ENCODE data around the gene KIF26B.

KIF26B gene

DNA sequence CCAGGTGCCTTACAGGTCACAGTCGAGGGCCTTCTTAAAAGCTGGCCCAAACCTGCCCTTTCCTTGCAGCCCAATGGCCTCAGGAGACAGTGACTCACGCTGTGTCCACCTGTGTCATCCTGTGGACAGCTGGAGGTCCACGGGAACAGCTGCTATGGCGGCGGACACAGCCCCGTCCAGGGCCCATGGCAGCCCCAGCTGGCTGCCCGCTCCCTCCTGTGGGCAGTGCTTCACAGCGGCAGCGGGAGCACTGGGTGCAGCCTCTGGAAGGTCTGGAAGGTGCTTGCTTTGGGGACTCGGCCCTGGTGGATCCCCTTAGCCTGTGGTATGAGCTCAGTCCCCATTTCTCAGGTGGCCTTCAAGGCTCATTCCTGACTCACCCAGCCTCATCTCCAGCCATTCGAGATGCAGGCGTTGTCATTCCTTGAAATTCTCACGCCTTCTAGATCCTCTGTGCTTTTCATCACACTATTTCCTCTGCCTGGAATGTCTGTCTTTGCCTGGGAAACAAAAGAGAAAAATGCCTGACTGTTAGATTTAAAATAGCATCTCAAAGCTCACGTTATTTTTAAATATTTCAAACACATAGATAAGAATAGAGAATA is 86.8 kb downstream of the KIF26B start:
- DNase-seq (ENCODE audit: low read depth), result no peak

GRCh38 chr1:245242989-245243388 is 88.2 kb downstream of the KIF26B start:
- no peak for DNase-seq (ENCODE audit: low read depth)

DNA sequence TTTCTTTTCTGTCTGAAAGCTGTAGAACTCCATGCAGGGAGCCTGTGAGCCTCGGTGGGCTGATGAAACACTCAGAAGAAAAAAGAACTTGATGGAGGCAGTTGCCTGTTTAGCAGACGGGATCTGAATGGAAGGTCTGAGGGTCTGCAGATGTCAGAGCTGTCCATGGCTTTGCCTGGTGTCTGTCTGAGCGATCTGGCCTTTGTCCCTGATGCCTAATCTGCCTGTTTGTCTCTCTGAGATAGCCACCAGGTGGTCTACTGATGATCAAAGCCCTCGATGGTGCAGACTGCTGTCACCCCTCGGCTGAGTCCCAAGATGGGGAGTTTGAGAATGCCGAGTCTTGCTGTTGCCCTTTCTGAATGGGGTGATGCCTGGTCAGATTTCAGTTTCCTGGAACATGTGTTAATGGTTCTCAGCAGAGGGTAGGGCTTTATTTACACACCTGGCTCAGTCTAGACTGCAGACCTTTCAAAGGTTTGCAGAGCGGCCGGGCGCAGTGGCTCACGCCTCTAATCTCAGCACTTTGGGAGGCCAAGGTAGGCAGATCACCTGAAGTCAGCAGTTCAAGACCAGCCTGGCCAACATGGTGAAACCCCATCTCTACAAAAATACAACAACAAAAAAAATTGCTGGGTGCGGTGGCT is 90.4 kb downstream of the KIF26B start:
- no peak for DNase-seq (ENCODE audit: low read depth)

DNA sequence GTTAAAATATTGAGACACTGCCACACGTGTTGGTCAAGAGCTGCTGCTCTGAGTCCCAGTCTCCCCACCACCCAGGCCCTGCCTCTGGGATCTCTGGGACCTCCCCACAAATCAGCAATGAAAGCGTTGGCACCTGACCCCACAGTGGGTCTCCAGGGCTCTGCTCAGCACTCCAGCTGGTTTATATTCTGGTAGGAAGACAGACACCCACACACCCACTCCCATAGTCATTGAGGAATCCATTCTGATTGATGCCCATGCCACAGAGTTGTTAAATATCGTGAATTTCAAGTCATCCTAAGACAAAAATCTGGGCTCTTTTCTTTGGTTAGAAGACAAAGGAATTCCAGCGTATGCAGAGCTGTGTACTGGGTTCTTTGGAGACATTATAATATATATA is 91.6 kb downstream of the KIF26B start:
- DNase-seq (ENCODE audit: low read depth), result no peak

- DNase-seq (ENCODE audit: low read depth), result no peak
Measured at GRCh38 chr1:245247356-245247755, 92.6 kb downstream of the KIF26B start.

- DNase-seq (ENCODE audit: low read depth), result no peak
Measured at GRCh38 chr1:245247801-245248200, 93.0 kb downstream of the KIF26B start.

- DNase-seq (ENCODE audit: low read depth), result no peak
Measured at GRCh38 chr1:245248231-245248731, 93.5 kb downstream of the KIF26B start.

GRCh38 chr1:245255783-245256182 is 101.0 kb downstream of the KIF26B start:
- no peak for DNase-seq (ENCODE audit: low read depth)

- DNase-seq (ENCODE audit: low read depth), result no peak
Measured at GRCh38 chr1:245256528-245256927, 101.7 kb downstream of the KIF26B start.

GRCh38 chr1:245258271-245258920 is 103.6 kb downstream of the KIF26B start:
- no peak for DNase-seq (ENCODE audit: low read depth)

DNA sequence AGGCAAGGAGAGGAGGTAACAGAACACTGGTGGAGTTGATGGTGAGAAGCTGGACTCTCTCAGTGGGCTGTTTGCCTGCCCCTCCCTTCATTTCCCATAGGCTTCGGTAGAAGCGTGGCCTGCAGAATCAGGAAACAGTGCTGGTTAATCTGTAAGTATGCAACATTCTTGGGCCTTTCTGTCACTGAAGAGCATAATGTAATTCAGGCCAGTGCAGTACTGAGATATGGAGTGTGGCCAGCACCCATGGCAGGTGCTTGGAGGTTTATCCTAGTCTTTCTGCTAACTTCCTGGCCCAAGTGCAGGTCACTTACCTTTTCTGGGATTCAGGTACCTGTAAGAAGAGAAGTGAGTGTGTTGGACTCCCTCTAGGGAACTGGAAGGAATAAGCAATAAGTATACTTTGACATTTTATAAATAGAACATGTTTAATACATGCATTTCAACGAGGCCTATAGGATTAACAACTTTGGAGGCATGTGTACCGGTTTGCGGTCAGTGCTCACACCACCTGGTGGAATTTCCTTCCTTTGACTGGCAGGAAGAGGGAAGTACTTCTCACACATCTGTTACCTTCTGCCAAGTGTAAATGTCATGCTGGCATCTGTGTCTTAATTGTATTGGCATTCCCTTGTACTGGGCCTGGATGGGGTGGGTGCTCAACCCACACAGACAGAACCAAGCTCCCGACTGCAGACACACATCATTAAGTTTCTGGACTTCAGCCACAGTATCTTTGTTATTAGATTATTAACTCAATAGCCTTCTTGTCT is 105.5 kb downstream of the KIF26B start:
- no peak for DNase-seq (ENCODE audit: low read depth)

- no peak for DNase-seq (ENCODE audit: low read depth)
Measured at GRCh38 chr1:245260883-245261282, 106.1 kb downstream of the KIF26B start.

- DNase-seq (ENCODE audit: low read depth), result no peak
Measured at GRCh38 chr1:245261786-245262185, 107.0 kb downstream of the KIF26B start.

DNA sequence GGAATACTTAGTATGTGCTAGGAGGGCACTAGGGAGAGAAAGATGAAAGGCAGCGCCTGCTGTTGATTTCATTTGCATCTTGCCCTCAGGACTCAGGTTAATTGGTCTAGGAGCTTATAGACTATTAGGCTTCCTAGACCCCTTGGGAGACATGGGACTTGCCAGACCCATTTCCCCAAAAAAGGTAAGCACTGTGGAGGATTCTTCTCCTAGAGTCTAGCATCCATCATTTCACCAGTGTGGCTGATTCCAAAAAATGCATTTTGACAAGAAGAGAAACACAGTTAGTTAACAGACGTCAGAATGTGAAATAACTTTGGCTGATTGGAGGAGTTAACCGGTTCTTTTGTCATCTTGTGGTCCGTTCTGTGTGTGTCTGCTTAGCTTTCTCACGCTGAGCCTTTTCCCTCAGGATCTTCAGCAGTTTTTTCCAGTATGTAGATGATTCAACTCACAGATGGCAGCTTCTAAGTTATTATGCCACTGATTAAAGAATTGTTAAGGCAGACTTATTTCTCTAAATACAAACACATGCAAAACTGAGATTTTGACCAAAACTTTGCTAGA is 108.8 kb downstream of the KIF26B start:
- no peak for DNase-seq (ENCODE audit: low read depth)

DNA sequence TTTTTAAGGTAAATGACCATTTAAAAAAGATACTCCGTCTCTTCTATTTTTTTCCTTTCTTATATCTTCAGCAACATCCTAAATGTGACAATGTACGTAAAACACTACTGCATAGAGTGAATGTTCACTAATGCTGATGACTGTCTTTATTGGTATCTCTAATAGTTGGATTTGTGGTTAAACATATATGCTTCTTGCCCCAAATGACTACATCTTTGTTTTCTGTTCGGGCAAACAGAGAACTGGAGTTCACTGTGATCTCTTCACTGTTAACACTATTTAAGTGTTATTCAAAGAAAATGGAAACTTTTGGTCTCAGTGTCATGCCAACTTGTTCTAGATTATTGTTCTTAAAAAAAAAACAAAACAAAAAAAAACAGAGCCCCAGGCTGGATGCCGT is 109.4 kb downstream of the KIF26B start:
- DNase-seq (ENCODE audit: low read depth), result no peak

DNA sequence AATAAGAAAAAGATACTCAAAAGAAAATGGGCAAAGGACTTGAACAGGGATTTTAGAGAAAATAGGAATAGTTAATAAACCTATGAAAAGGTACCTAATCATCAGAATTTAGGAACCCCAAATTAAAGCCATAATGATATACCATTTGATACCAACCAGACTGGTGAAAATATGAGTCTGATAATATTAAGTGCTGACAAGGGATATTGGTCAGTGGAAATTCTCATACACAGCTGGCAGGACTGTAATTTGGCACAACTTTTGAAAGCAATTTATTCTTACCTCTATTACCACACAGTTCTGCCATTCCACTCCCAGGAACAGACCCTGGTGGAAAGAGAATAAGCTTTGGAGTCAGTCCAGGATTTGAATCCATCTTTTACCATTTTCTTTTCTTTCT is 111.3 kb downstream of the KIF26B start:
- DNase-seq (ENCODE audit: low read depth), result no peak

DNA sequence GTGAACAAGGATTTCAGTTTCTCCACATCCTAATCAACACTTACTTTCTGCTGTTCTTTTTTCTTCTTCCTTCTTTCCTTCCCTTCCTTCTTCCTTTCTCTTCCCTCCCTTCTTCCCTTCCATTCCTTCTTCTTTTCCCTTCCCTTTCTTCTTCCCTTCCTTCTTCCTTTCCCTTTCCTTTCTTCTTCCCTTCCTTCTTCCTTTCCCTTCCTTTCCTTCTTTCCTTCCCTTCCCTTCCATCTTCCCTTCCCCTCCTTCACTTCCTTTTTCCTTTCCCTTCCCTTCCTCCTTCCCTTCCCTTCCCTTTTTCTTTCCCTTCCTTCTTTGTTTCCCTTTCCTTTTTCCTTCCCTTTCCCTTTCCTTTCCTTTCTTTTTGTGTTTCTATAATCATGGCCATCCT is 115.3 kb downstream of the KIF26B start:
- DNase-seq (ENCODE audit: low read depth), result no peak

DNA sequence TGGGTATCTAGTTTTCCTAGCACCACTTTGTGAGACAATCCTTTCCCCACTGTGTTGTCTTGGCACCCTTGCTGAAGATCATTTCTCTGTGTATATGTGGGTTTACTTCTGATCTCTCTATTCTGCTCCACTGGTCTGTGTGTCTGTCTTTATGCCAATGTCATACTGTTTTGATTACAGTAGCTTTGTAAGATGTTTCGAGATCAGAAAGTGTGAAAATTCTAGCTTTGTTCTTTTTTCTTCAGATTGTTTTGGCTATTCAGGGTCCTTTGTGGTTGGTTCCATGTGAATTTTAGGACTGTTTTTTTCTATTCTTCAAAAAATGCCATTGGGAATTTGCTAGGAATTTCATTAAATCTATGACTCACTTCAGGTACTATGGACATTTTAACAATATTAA is 116.2 kb downstream of the KIF26B start:
- DNase-seq (ENCODE audit: low read depth), result no peak

DNA sequence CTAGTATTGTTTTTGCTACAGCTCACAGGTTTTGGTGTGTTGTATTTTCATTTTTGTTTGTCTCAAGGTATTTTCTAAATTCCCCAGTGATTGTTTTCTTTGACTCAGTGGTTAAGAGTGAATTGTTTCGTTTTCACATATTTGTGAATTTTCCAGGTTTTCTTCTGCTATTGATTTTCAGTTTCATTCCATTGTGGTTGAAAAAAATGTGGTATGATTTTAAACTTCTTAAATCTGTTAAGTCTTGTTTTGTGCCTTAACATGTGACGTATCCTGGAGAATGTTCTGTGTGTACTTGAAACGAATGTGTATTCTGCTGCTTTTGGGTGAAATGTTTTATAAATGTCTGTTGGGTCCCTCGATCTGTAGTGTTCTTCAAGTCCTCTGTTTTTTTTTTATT is 117.9 kb downstream of the KIF26B start:
- DNase-seq (ENCODE audit: low read depth), result no peak

DNA sequence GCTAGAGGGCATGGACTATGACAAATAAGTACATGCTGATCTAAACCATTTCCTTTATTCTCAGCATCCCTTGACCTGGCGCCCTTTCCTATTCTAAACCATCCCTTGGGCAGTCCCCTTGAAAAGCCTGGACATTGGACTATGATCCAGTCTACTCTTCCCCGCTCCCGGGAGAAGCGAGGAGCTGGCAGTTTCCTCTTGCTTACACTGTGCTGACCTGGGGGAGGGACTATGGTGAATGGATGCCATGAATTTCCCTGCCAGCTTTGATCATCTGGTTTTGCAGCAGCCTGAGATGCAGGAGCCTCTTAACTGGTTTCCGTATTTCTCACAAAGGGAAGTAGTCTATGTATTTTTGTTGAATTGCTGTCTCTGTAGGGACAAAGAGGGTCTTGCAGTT is 121.7 kb downstream of the KIF26B start:
- DNase-seq (ENCODE audit: low read depth), result no peak

DNA sequence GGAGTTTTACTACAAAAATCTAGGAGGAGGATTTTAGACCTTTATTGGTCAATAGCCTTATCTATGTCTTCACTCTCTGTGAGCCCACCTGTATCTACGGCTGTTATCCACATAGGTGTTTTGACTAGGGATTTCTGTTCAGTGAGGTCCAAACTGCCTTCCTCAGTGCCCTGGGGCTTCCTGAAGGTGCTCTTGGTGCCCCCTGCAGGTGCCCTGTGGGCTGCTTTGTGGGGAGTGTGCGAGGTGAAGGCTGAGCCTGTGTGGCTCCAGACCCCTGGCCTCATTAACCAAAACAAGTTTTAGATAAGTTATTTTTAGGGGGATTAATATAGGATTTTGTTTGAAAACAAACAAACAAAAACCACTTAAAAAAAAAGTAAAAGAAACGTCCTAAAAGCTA is 122.5 kb downstream of the KIF26B start:
- DNase-seq (ENCODE audit: low read depth), result no peak

GRCh38 chr1:245278846-245279245 is 124.1 kb downstream of the KIF26B start:
- no peak for DNase-seq (ENCODE audit: low read depth)

Data from activated T-helper 1 cell treated with Interleukin-2 at 50 U/mL for 16 hours (primary cell).